HepG2 (cell line): ENCODE data around the gene RNPEPL1. TPM values are rescaled to one million over a fixed set of nuclear protein-coding genes. Genes with fewer than 3 reads are reported as not detected.

Experiments
- ATAC-seq: fragments of 200-7000 bp; cut with Tn5 transposase; 3 replicates; pipeline ENCODE4 v1.9.1; 2020; ENCODE audit warnings: mild to moderate bottlenecking, moderate library complexity
- BruUV-seq: library from RNA; stranded (reverse); fragments of 400-500 nt; replicated peaks from 2 replicates; lab custom pipeline; 2021; lab: Mats Ljungman, UMichigan
- CTCF ChIA-PET: fragments of 300-600 bp; formaldehyde crosslinking; extraction: SDS; loops from one replicate; lab custom pipeline; 2021; ENCODE audit warnings: low total read pairs, inconsistent platforms, low intra/inter-chr PET ratio; lab: Yijun Ruan, JAX
- POLR2A ChIA-PET: fragments of 350-600 bp; sonication (Branson Sonifier 250); formaldehyde crosslinking; loops from one replicate; lab custom pipeline; 2020; ENCODE audit warnings: antibody characterized with exemption, inconsistent platforms; lab: Yijun Ruan, JAX
- DNase-seq: peaks from one replicate; pipeline ENCODE4 v3.0.0-alpha.2; 2015; ENCODE audit warnings: low spot score
- FAIRE-seq: peaks from 3 replicates; lab custom pipeline; 2011; peaks lifted over from hg19 to GRCh38; lab: Jason Lieb, UNC
- H2AFZ ChIP-seq: one replicate; pipeline ENCODE4 v1.6.1; 2011; ENCODE audit warnings: low read length, inconsistent platforms
- H3K27ac ChIP-seq: fragments of 300-600 bp; 3 replicates; pipeline ENCODE4 v1.8.0; 2011; ENCODE audit warnings: mixed run types, mild to moderate bottlenecking, mixed read lengths, low read length, inconsistent platforms; ENCODE audit not compliant: insufficient read depth; ENCODE audit errors: extremely low read length
- H3K27me3 ChIP-seq, 2 experiments: fragments of 200-600 bp in 1 of 2; 2 replicates in 1 of 2; 3 replicates in 1 of 2; pipeline versions ENCODE4 v1.6.0 to v1.8.0; 2011; ENCODE audit warnings: low read length in 2 of 2, mild to moderate bottlenecking in 2 of 2, moderate library complexity in 2 of 2, inconsistent platforms in 1 of 2; ENCODE audit not compliant: insufficient read depth in 2 of 2, control insufficient read depth in 1 of 2
- H3K36me3 ChIP-seq, 2 experiments: fragments of 200-600 bp in 1 of 2; replicated peaks in 1 of 2; 2 replicates in 1 of 2; 3 replicates in 1 of 2; pipeline versions ENCODE4 v1.5.1 to v1.8.0; 2011; ENCODE audit warnings: low read length in 2 of 2, inconsistent platforms in 1 of 2; ENCODE audit not compliant: insufficient read depth in 2 of 2, control insufficient read depth in 1 of 2
- H3K4me1 ChIP-seq: 2 replicates; pipeline ENCODE4 v1.5.1; 2012; ENCODE audit warnings: low read length, inconsistent platforms; ENCODE audit not compliant: insufficient read depth
- H3K4me2 ChIP-seq: 2 replicates; pipeline ENCODE4 v1.6.0; 2011; ENCODE audit warnings: low read depth, low read length, inconsistent platforms
- H3K4me3 ChIP-seq, 3 experiments: fragments of 200-600 bp in 1 of 3; sonication (generic), shearing (Covaris generic) in 1 of 3; replicated peaks in 1 of 3; 2 replicates each; pipeline ENCODE4 v1.5.1; 2011 to 2016; ENCODE audit warnings: low read length in 3 of 3, inconsistent platforms in 2 of 3, low read depth in 2 of 3, mild to moderate bottlenecking in 2 of 3, control low read depth in 1 of 3, mixed read lengths in 1 of 3; ENCODE audit not compliant: insufficient read depth in 1 of 3
- H3K79me2 ChIP-seq: one replicate; pipeline ENCODE4 v1.6.1; 2011; ENCODE audit warnings: low read length, inconsistent platforms; ENCODE audit not compliant: insufficient read depth
- H3K9ac ChIP-seq: 2 replicates; pipeline ENCODE4 v1.6.0; 2011; ENCODE audit warnings: mild to moderate bottlenecking, low read depth, low read length, inconsistent platforms; ENCODE audit not compliant: insufficient read depth
- H3K9me3 ChIP-seq: 2 replicates; pipeline ENCODE4 v1.5.1; 2012; ENCODE audit warnings: mild to moderate bottlenecking, low read length
- H4K20me1 ChIP-seq: 2 replicates; pipeline ENCODE4 v1.6.0; 2011; ENCODE audit warnings: inconsistent platforms, mild to moderate bottlenecking, low read length, moderate library complexity; ENCODE audit not compliant: insufficient read depth
- CEBPG ChIP-seq: IDR thresholded peaks from 2 replicates; pipeline ENCODE4 v1.6.1; 2016
- FOXK2 ChIP-seq: fragments of 450-650 bp; IDR thresholded peaks from 2 replicates; pipeline ENCODE4 v1.6.1; 2016
- GABPA ChIP-seq, 2 experiments: IDR thresholded peaks; 2 replicates each; pipeline ENCODE4 v1.6.1; 2011 to 2016; ENCODE audit warnings: low read depth in 2 of 2, low read length in 1 of 2, missing biosample characterization in 1 of 2, missing genetic modification characterization in 1 of 2
- SP5 ChIP-seq: IDR thresholded peaks from 2 replicates; pipeline ENCODE4 v1.6.1; 2016; ENCODE audit warnings: low read depth, borderline replicate concordance
- SRF ChIP-seq: IDR thresholded peaks from 2 replicates; pipeline ENCODE4 v1.6.1; 2011; ENCODE audit warnings: mild to moderate bottlenecking, low read depth, low read length, moderate library complexity
- ZFP36 ChIP-seq: fragments of 150-350 bp; IDR thresholded peaks from 2 replicates; pipeline ENCODE4 v1.6.1; 2018; ENCODE audit warnings: borderline replicate concordance, low read length, low read depth; ENCODE audit not compliant: partially characterized antibody
- ZFY ChIP-seq: sonication (generic); formaldehyde crosslinking; IDR thresholded peaks from 2 replicates; pipeline ENCODE4 v1.4.0; 2020; ENCODE audit warnings: missing genetic modification reagents
- ZMAT3 ChIP-seq: sonication (generic); formaldehyde crosslinking; conservative IDR thresholded peaks from 2 replicates; pipeline ENCODE4 v1.7.0; 2021; ENCODE audit warnings: missing genetic modification reagents
- ZNF124 ChIP-seq: sonication (generic); formaldehyde crosslinking; IDR thresholded peaks from 2 replicates; pipeline ENCODE4 v1.4.0; 2020; ENCODE audit warnings: missing genetic modification reagents
- ZNF431 ChIP-seq: sonication (generic); formaldehyde crosslinking; IDR thresholded peaks from 2 replicates; pipeline ENCODE4 v1.9.0; 2022; ENCODE audit warnings: missing genetic modification reagents, low read depth, mild to moderate bottlenecking, borderline replicate concordance
- ZNF614 ChIP-seq: IDR thresholded peaks from 2 replicates; pipeline ENCODE4 v1.6.1; 2018; ENCODE audit warnings: missing biosample characterization, missing genetic modification reagents, inconsistent platforms, borderline replicate concordance
- WGBS: methylation state at CpG from one replicate; pipeline ENCODE4 v1.1.6; 2017; ENCODE audit warnings: low lambda C conversion rate; 5-methylcytosine and 5-hydroxymethylcytosine counted together
- in situ Hi-C: cut with HindIII; loops from 2 replicates; pipeline ENCODE4 v1.10.0; 2017; ENCODE audit warnings: low pct_unique_long_range_greater_than_20kb; ENCODE audit not compliant: extremely low pct_ligation_motif_present
- intact Hi-C: fragments of 100-400 bp; cut with micrococcal nuclease; formaldehyde crosslinking; loops from one replicate; pipeline ENCODE4 v1.10.0; 2022; ENCODE audit not compliant: unreplicated experiment
- polyA plus RNA-seq, 8 experiments: library from polyadenylated mRNA; depleted of rRNA in 3 of 8; stranded (reverse) in 7 of 8; unstranded in 1 of 8; fragments of >200 nt; fragmentation: Illumina TruSeq in 4 of 8; extraction: Trizol in 4 of 8; gene quantifications; 2 replicates each; pipeline versions ENCODE4 v1.2.1 to v1.2.3, GENCODE V29; 2011 to 2016; ENCODE audit warnings: low read depth in 4 of 8, missing spikeins in 1 of 8, mixed read lengths in 1 of 8; ENCODE audit not compliant: insufficient read depth in 1 of 8
- total RNA-seq, 5 experiments: library from RNA; depleted of rRNA; stranded (reverse); fragments of >200 nt; fragmentation: Illumina TruSeq; extraction: Trizol; gene quantifications; 2 replicates each; pipeline ENCODE4 v1.2.3, GENCODE V29; 2016; ENCODE audit warnings: low read depth in 1 of 5
- TF ChIP-seq, protein P1 (sequence below): sonication (generic); formaldehyde crosslinking; IDR thresholded peaks from 2 replicates; pipeline ENCODE4 v1.9.0; 2021; ENCODE audit warnings: missing genetic modification reagents, mild to moderate bottlenecking, borderline replicate concordance
- TF ChIP-seq, protein P2 (sequence below): sonication (generic); formaldehyde crosslinking; IDR thresholded peaks from 2 replicates; pipeline ENCODE4 v1.8.0; 2022; ENCODE audit warnings: missing genetic modification reagents, mild to moderate bottlenecking, borderline replicate concordance
- TF ChIP-seq, protein P3 (sequence below): sonication (generic); formaldehyde crosslinking; IDR thresholded peaks from 2 replicates; pipeline ENCODE4 v1.5.0; 2020; ENCODE audit warnings: missing genetic modification reagents, mild to moderate bottlenecking, borderline replicate concordance
- TF ChIP-seq, protein P4 (sequence below): sonication (generic); formaldehyde crosslinking; IDR thresholded peaks from 2 replicates; pipeline ENCODE4 v1.5.0; 2020; ENCODE audit warnings: missing genetic modification reagents

RNPEPL1 gene
- total and polyA plus RNA-seq, 2 of the 13 experiments (the other 11 are each of a cell fraction or from before 2014, with no cell fraction given) = 13.0 to 18.0 TPM

DNA sequence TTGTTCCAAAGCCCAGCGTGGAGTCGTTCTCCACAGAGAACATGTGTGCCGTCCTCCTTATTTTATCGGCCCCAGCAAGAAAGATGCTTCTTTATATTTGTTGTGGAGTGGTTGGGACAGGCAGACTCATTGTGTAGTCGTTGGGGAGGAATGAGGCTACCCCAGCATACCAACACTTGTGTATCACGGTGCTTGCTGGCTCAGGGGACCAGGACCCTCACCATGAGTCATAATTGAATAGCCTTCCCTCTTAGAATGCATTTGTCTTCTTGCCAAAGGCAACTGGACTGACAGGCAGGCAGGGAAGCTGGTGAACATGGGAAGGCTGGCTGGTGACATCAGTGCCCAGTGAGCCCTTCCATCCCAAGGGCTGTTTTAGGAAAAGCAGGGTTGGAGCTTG lies 22.9 kb downstream of the RNPEPL1 start:
- Histone ChIP-seq H3K4me2 (no peak overlapping the region), H3K9ac (no peak overlapping the region), H3K9me3 (no peaks in the 10 kb centered on the region), H3K36me3 (peaks cover 22 to 36% of the 10 kb centered on the region in 2 experiments), H2AFZ (no peak overlapping the region), H3K27ac (no peak overlapping the region), H4K20me1 (0 out of 2 replicates have a peak, but pooled peaks cover 3% of the 10 kb centered on the region), H3K27me3 (no peaks in the 10 kb centered on the region), H3K79me2 (peaks cover 34% of the 10 kb centered on the region), H3K4me1 (peaks cover 31% of the 10 kb centered on the region), H3K4me3 (no peak overlapping the region)
- ChIA-PET POLR2A (no interaction called here), CTCF (no interaction called here)
- TF ChIP-seq GABPA (IDR thresholded peaks at IDR 0.05; ENCODE audit: low read depth, low read length) (no peak), GABPA (CRISPR knock-in tag; IDR thresholded peaks at IDR 0.05; ENCODE audit: low read depth) (no peak), SRF (no peak), ZNF124 (CRISPR knock-in tag) (no peak), ZMAT3 (CRISPR knock-in tag) (no peak), CEBPG (no peak), ZNF431 (CRISPR knock-in tag) (no peak), FOXK2 (no peak), ZNF614 (CRISPR knock-in tag) (no peak), SP5 (CRISPR knock-in tag) (no peak), ZFY (CRISPR knock-in tag) (no peak), ZFP36 (no peak)
- TF ChIP-seq, protein P1, sequence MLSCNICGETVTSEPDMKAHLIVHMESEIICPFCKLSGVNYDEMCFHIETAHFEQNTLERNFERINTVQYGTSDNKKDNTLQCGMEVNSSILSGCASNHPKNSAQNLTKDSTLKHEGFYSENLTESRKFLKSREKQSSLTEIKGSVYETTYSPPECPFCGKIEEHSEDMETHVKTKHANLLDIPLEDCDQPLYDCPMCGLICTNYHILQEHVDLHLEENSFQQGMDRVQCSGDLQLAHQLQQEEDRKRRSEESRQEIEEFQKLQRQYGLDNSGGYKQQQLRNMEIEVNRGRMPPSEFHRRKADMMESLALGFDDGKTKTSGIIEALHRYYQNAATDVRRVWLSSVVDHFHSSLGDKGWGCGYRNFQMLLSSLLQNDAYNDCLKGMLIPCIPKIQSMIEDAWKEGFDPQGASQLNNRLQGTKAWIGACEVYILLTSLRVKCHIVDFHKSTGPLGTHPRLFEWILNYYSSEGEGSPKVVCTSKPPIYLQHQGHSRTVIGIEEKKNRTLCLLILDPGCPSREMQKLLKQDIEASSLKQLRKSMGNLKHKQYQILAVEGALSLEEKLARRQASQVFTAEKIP = no peak
- TF ChIP-seq, protein P2, sequence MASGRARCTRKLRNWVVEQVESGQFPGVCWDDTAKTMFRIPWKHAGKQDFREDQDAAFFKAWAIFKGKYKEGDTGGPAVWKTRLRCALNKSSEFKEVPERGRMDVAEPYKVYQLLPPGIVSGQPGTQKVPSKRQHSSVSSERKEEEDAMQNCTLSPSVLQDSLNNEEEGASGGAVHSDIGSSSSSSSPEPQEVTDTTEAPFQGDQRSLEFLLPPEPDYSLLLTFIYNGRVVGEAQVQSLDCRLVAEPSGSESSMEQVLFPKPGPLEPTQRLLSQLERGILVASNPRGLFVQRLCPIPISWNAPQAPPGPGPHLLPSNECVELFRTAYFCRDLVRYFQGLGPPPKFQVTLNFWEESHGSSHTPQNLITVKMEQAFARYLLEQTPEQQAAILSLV (CRISPR knock-in tag) = no peak
- TF ChIP-seq, protein P3, sequence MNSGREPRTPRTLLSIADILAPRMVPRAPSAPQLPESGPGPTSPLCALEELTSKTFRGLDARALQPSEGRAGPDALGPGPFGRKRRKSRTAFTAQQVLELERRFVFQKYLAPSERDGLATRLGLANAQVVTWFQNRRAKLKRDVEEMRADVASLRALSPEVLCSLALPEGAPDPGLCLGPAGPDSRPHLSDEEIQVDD (CRISPR knock-in tag) = no peak
- TF ChIP-seq, protein P4, sequence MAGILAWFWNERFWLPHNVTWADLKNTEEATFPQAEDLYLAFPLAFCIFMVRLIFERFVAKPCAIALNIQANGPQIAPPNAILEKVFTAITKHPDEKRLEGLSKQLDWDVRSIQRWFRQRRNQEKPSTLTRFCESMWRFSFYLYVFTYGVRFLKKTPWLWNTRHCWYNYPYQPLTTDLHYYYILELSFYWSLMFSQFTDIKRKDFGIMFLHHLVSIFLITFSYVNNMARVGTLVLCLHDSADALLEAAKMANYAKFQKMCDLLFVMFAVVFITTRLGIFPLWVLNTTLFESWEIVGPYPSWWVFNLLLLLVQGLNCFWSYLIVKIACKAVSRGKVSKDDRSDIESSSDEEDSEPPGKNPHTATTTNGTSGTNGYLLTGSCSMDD = no peak
- intact Hi-C loops = no loop called here
- no peak for DNase-seq
- no peak for ATAC-seq
- 95% methylated on average over 6 of the region's 6 CpGs for WGBS
- in situ Hi-C loops = no loop called here
- no TSS peak for BruUV-seq
- no peak for FAIRE-seq
